ENCODE measurements around the gene NPAS3.

DNA sequence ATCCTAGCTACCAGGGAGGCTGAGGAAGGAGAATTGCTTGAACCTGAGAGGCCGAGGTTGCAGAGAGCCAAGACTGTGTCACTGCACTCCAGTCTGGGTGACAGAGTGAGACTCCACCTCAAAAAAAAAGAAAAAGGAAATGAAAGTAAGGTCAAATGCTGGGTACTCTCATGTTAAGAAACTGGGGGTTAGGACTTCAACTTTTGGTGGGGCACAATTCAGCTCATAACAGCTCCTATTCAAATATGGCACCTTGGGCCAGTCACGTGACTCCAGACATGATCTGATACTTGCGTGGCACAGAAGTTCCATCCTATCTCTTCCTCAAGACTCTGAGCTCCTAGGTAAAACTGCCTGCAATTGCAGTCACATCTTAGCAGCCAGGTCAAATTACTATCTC lies 869.5 kb downstream of the NPAS3 start:
- no peak for TF ChIP-seq POLR2A (IDR thresholded peaks at IDR 0.05; ENCODE audit: low read length)
- no peak for TF ChIP-seq GATA1 (IDR thresholded peaks at IDR 0.05; ENCODE audit: low read depth, low read length)

Measured in erythroblast (primary cell).